Heart left ventricle (tissue), 13 donors: Measurements from ENCODE around the gene CASZ1.

ENCODE experiments used
- POLR2A ChIP-seq, 2 donors: fragments of 450-650 bp; IDR thresholded peaks; one replicate each; pipeline ENCODE4 v1.6.1; 2017; ENCODE audit warnings: antibody characterized with exemption in 2 of 2, mild to moderate bottlenecking in 2 of 2, moderate library complexity in 2 of 2
- TF ChIP-seq, protein P1 (sequence below), 12 donors: fragments of 200-600 bp; sonication (generic) in 4 of 12; IDR thresholded peaks; one replicate each; pipeline versions ENCODE4 v1.5.0 to v1.8.0; 2018 to 2022; ENCODE audit warnings: antibody characterized with exemption in 12 of 12, mild to moderate bottlenecking in 5 of 12
- donor health status: ischemic (EF 13 %, LVEDD 7.1; RV severe dilation, severe dysfunction).
- donor health status: DM: no; HTN: yes; CAD: no.
- donor health status: DM: no; HTN: no; CAD: no.
- donor health status: ischemic (EF 25% LVEDD 6.9; RV normal size, moderate dysfunction).
- donor health status: ischemic (EF 25% LVEDD 5.7; RV mildly dilated, moderate dysfunction).
- donor health status: ischemic (EF 35%, LVEDD 5.7; RV mildly dilated, moderate dysfunction).
- donor health status: nonischemic (EF 11% LVEDD 7.7; RV severe dilation, severe dysfunction).
- donor health status: DM: yes; HTN: yes; CAD: no.
- donor health status: PGD.
- donor health status: ischemic (EF 29% LVEDD 5.4; RV normal size, mild dysfunction).
- donor health status: nonischemic (EF 23%, LVEDD 6.1; RV moderate dilation, normal function).

DNA sequence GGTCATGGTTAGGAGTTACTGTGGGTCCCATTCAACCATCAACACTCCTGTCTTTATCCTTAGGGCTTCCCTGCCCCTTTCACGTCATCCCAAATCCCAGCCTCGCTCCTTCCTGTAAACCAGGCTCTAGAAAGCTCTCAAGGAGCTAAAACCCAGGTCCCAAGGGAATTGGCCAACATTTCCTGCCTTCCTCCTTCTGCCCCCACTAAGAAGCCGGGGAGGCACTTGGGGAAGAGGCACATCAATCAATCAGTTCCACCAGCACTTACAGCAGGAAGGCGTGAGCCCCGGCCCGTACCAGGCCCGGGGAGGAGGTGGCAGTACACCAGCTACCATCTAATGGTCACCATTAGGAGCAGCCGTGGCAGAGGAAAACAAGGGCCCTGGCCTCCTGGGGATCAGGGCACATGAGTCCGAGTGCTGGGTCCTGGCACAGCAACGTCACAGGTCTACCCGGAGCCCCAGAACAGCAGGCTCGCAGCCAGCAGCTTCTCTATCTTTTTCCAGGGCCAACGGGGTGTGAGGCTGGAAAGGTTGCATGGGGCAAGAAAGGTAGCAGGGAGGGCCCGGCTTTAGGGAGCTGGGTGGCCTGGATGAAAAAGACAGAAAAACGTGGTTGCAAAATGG is 108.6 kb downstream of the CASZ1 start:
- TF ChIP-seq, protein P1, sequence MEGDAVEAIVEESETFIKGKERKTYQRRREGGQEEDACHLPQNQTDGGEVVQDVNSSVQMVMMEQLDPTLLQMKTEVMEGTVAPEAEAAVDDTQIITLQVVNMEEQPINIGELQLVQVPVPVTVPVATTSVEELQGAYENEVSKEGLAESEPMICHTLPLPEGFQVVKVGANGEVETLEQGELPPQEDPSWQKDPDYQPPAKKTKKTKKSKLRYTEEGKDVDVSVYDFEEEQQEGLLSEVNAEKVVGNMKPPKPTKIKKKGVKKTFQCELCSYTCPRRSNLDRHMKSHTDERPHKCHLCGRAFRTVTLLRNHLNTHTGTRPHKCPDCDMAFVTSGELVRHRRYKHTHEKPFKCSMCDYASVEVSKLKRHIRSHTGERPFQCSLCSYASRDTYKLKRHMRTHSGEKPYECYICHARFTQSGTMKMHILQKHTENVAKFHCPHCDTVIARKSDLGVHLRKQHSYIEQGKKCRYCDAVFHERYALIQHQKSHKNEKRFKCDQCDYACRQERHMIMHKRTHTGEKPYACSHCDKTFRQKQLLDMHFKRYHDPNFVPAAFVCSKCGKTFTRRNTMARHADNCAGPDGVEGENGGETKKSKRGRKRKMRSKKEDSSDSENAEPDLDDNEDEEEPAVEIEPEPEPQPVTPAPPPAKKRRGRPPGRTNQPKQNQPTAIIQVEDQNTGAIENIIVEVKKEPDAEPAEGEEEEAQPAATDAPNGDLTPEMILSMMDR (IDR thresholded peaks at IDR 0.05), result no peak
- no peak for TF ChIP-seq POLR2A (IDR thresholded peaks at IDR 0.05)
